Hematopoietic multipotent progenitor cell treated with erythropoietin and hydrocortisone succinate and interleukin-3 and kit ligand, for 15 days (in vitro differentiated cells): ENCODE measurements around the gene WDR87.
A peak's percentile ranks its signal among the peaks of the same experiment; 100 is the strongest.
"Not testable (repeated sequence)": the region's sequence is repeated elsewhere in the genome, so short reads cannot be mapped to it uniquely, and the experiment has no call there.

ENCODE experiments used
- DNase-seq: peaks from one replicate; pipeline ENCODE4 v3.0.0-alpha.2; 2015; ENCODE audit warnings: low spot score

The WDR87 gene

GRCh38 chr19:37930416-37930815 lies 24.0 kb upstream of the WDR87 start:
- DNase-seq, result no peak

DNA sequence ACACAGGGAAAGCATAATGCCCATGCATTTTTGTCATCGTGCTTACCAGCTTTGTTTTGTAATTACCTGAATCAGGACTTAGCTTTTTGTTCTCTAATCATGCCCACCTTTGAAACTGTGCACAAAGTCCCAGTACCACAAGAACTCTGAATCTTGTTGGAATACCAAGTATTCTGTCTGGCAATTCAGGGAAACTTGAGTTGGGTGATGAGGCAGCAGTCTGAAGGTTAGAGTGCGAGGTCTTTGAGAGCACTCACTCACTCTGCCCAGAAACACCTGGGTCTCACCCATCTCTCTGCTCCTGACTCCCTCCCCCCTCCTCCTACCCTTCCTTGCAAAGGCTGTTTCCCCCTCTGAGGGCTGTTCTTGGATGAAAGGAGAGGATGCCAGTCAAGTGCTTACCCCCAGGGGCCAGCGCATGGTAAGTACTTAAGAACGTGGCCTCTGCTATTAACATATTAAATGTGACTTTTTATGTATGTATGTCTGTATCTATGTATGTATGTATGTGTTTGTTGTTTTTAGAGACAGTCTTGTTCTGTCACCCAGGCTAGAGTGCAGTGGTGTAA lies 23.0 kb upstream of the WDR87 start:
- no peak for DNase-seq

DNA sequence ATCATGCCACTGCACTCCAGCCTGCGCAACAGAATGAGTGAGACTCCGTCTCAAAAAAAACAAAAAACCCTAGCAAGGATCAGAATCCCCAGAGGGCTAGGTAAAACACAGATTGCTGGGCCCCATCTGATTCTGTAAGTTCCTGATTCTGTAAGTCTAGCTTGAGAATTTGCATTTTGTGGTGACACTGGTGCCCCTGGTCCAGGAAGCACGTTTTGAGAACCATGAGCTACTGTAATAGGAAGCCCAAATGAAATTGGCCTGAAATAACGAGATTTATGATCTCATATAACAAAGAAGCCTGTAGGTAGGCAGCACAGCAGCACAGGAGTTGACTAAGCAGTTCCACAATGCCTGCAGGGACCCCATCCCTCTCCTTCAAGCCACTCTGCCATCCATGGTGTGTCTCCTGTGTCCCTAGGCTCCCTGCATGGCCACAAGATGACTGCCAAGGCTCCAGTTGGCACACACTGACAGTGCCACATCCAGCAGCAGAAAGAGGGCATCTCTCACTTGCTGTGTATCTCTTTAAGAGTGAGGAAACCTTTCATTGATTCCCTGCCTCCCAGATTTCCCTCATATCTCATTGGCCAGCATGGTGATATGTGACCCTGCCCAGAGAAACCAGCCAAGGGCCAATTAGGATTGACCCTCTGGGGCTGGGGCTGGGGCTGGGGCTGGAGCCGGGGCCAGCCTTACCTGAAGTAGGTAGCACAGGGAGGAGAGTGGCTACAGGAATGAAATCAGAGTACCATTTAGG lies 22.3 kb upstream of the WDR87 start:
- DNase-seq, result no peak

GRCh38 chr19:37926711-37927110 lies 20.3 kb upstream of the WDR87 start:
- no peak for DNase-seq

DNA sequence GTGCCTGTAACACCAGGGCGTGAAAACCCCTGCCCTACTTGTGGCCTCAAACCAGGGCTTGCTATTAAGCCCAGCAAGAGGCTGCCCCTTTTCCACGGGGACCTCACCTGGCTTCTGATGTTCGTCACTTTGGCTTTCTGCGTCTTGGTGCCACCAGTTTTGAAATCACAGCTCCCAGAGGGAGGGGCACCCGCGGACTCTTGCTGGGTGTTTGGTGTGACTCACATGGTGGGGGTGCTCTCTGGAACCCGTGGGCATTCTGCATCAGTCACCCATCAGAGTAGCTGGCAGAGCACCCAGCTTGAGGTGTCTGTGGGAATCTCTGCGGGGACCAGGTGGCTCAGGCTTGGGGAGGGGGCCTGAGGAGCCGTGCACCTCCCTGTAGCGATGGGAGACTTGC lies 19.9 kb upstream of the WDR87 start:
- DNase-seq, result no peak

- no peak for DNase-seq
Measured at GRCh38 chr19:37925212-37925611, 18.8 kb upstream of the WDR87 start.

DNA sequence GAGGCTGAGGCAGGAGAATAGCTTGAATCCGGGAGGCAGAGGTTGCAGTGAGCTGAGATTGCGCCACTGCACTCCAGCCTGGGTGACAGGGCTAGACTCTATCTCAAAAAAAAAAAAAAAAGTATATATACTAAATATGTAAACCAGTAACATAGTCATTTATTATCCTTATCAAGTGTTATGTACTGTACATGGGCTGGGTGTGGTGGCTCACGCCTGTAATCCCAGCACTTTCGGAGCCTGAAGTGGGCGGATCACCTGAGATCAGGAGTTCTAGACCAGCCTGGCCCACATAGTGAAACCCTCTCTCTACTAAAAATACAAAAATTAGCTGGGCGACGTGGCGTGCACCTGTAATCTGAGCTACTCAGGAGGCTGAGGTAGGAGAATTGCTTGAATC lies 18.2 kb upstream of the WDR87 start:
- not testable (repeated sequence) for DNase-seq

DNA sequence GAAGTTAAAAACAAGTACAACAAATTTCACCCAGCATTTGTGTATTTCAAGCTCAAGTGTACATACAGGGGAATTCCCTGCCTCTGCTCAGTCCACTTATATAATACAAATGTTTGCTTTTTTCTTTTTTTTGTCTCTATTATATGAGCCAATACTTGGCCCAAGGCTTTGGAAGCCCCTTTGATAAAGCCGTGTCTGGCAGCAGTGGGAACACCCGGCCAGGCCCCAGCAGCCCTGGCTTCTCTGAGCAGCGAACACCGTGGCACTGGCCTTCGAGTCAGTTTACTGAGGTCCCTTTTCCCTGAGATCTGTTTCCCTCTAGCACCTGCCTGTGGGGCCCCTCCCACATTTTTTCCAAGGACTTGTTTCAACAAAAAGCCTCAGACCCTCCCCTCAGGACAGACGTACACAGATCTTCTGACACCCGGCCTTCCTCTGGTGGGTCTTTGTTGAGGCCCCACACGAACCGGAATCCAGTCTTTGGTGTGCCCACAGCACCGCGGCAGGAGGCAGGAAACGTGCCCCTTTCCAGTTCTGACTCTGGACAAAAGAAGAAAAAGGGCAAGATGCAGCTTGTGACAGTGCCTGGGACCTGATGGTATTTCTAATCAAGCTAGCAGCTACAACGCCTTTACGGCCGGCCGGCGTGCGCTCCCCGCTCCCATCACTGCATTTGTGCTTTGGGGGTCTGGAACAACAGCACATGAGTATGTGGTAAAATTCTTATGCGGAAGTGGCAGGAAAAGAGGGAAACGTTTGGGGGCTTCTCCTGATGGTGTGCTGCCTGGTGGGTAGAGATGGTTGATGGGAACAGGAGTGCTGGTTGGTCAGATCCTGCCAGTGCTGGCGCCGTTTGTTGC lies 14.4 kb upstream of the WDR87 start:
- no peak for DNase-seq

GRCh38 chr19:37914908-37915307 lies 8.5 kb upstream of the WDR87 start:
- DNase-seq, result no peak

GRCh38 chr19:37909661-37910199 lies 3.3 kb upstream of the WDR87 start:
- no peak for DNase-seq

GRCh38 chr19:37907735-37908455 lies 1.5 kb upstream of the WDR87 start:
- no peak for DNase-seq

- DNase-seq, result peak; percentile 75
Measured at GRCh38 chr19:37906869-37907734, 708 bp upstream of the WDR87 start, which contains the start of gene SIPA1L3. Gene SIPA1L3, plus strand, starts transcription at chr19:37907208. Its CDS starts 174,358 bp downstream, at chr19:38081566.

DNA sequence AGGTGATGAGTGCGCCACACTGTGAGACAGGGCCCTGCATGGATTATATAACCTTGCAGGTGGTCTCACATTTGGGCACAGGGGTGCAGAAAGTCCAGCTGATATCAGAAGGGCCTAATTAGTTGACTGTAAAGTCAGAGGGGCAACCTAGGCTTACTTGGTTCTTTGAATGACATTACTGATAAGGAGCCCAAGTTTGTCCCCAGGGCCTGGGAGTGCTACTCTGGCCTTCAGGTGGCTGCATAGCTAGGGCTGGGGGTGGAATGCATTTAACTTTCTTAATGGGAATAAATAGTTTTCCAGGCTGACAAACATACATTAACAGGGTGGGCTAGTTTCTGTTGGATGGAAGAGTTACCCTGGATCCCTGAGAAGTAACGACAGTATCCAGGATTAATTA lies 3.3 kb downstream of the WDR87 start:
- no peak for DNase-seq

- DNase-seq, result peak; percentile 46
Measured at GRCh38 chr19:37902668-37903067, 3.7 kb downstream of the WDR87 start.

DNA sequence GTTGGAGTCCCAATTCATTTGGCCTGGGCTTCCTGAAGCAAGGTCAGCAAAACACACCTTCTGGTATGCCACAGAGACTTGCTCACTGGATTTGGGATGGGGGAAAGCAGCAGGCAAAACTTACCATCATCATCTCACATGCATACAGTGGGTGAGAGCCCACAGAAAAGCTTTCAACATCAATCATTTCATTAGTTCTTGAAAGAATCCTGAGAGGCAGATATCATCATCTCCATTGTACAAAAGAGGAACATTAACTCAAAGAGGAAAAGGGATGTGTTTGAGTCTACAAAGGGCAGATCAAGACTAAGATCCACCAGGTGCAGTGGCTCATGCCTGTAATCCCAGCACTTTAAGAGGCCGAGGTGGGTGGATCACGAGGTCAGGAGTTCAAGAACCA lies 6.4 kb downstream of the WDR87 start:
- no peak for DNase-seq

DNA sequence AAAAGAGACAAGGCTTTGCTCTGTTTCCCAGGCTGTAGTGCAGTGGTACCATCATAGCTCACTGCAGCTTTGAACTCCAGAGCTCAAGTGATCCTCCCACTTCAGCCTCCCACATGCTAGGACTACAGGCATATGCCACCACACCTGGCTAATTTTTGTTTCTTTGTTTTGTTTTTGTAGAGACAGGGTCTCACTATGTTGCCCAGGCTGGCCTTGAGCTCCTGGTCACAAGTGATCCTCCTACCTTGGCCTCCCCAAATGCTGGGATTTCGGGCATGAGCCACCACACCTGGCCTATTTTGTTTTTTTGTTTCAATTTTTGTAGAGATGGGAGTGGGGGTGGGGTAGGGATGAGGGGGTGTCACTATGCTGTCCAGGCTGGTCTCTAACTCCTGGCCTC lies 6.9 kb downstream of the WDR87 start:
- no peak for DNase-seq

DNA sequence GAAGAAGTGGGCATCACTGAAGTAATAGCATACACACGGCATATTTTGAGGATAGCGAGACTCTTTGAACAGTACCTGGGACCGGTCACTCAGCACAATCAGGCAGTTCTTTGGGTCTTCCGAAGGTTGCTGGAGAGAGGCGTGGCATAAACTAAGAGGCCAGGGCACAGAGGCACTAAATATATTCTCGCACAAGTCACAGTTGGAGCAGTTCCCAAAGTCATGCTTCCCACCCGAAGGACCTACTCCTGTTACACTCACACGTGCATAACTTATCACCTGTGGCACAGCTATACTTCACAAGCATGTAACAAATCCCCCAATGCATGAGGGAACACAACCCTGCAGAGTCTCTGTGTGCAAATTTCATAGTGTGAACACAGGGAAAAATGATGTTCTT lies 10.2 kb downstream of the WDR87 start:
- DNase-seq, result no peak

DNA sequence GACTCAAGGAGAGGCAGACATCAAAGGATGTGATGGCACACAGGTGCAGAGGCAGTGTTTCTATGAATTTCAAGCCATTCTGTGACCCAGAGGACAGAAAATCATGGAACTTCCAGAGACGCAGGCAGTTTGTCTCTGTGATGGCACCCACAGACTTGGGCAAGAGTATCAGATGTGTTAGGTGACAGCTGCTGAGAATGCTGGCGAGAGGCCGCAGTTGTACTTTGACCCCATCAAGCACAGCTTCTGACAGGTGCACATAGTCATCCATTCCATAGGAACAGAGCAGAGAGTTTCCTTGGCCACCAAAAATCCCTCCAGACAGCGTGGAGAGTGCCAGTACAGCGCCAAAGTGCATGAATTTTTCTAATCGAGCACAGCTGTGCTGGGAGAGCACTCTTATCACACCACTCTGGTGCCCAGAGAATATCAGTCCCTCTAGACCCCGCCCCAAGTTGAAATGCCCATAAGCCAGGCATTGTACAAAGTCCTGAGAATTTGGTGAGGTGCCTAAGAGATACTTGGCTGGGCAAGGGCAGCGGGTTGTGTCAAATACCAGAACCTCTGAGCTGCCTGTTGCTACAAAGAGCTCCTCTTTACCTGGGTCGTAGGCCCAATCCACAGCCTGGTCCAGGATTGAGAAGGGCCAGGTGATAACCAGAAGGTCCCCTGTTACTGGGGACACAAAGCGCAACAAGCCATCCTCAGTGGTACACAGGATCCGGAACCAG lies 12.4 kb downstream of the WDR87 start:
- DNase-seq, result no peak

- DNase-seq, result no peak
Measured at GRCh38 chr19:37886571-37886970, 19.8 kb downstream of the WDR87 start.

DNA sequence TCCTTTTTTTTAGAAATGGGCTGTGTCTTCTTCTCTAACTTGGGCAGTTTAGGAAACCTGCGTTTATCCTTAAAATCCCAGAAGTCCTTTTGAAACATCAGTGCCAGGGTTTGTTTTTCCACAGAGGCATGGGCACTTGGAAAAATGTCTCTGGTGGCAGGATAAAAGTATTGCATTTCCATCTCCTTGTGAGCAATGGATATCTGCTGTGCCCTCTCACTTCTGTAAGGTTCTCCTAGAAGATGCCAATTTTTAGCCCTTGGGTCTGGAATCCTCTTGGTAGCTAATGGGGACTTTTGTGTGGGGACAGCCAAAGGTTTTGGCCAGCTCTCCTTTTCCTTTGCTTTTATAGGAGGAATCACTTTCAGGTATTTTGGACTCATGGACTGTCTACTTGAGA lies 21.0 kb downstream of the WDR87 start:
- no peak for DNase-seq
